Fibroblast of lung (primary cell): ENCODE measurements around the gene COPB2. TPM values are rescaled to one million over a fixed set of nuclear protein-coding genes. Genes with fewer than 3 reads are reported as not detected.
A peak's percentile ranks its signal among the peaks of the same experiment; 100 is the strongest.

Experiments used
- DNase-seq, 2 donors: peaks; one replicate each; pipeline versions ENCODE4 v3.0.0 to v3.0.0-alpha.2; 2010; ENCODE audit warnings: low read depth in 2 of 2
- H2AFZ ChIP-seq: 2 replicates; pipeline ENCODE4 v1.5.1; 2012; ENCODE audit warnings: low read length, control low read depth, inconsistent platforms
- H3K27ac ChIP-seq: 2 replicates; pipeline ENCODE4 v1.5.1; 2011; ENCODE audit warnings: low read length, control low read depth; ENCODE audit not compliant: insufficient read depth
- H3K27me3 ChIP-seq: 2 replicates; pipeline ENCODE4 v1.5.1; 2011; ENCODE audit warnings: mild to moderate bottlenecking, low read length; ENCODE audit not compliant: control insufficient read depth, insufficient read depth
- H3K36me3 ChIP-seq: 2 replicates; pipeline ENCODE4 v1.5.1; 2011; ENCODE audit warnings: low read length; ENCODE audit not compliant: control insufficient read depth, insufficient read depth
- H3K4me1 ChIP-seq: 2 replicates; pipeline ENCODE4 v1.5.1; 2011; ENCODE audit warnings: low read length; ENCODE audit not compliant: control insufficient read depth, insufficient read depth; ENCODE audit errors: extremely low read depth
- H3K4me2 ChIP-seq: 2 replicates; pipeline ENCODE4 v1.5.1; 2011; ENCODE audit warnings: low read length, control low read depth; ENCODE audit not compliant: insufficient read depth; ENCODE audit errors: extremely low read depth
- H3K4me3 ChIP-seq, 4 experiments: fragments of 200-600 bp in 1 of 4; sonication (generic) in 1 of 4; replicated peaks in 1 of 4; 2 replicates each; pipeline ENCODE4 v1.5.1; 2011 to 2016; ENCODE audit warnings: low read length in 4 of 4, low read depth in 3 of 4, mild to moderate bottlenecking in 3 of 4, control low read depth in 2 of 4, inconsistent platforms in 1 of 4, mixed read lengths in 1 of 4; ENCODE audit not compliant: insufficient read depth in 1 of 4; ENCODE audit errors: control extremely low read depth in 1 of 4
- H3K79me2 ChIP-seq: 2 replicates; pipeline ENCODE4 v1.5.1; 2012; ENCODE audit warnings: mild to moderate bottlenecking, low read length, inconsistent platforms; ENCODE audit not compliant: control insufficient read depth, insufficient read depth
- H3K9ac ChIP-seq: 2 replicates; pipeline ENCODE4 v1.5.1; 2011; ENCODE audit warnings: mild to moderate bottlenecking, low read length, control low read depth; ENCODE audit not compliant: insufficient read depth
- H3K9me3 ChIP-seq: 2 replicates; pipeline ENCODE4 v1.5.1; 2012; ENCODE audit warnings: low read depth, low read length; ENCODE audit not compliant: control insufficient read depth, insufficient read depth
- H4K20me1 ChIP-seq: 2 replicates; pipeline ENCODE4 v1.5.1; 2011; ENCODE audit warnings: low read length; ENCODE audit not compliant: control insufficient read depth, insufficient read depth; ENCODE audit errors: extremely low read depth
- CTCF ChIP-seq, 2 donors: IDR thresholded peaks in 1 of 2; conservative IDR thresholded peaks in 1 of 2; 1 replicate in 1 of 2; 2 replicates in 1 of 2; pipeline ENCODE4 v1.5.1; 2011 to 2012; ENCODE audit warnings: low read length in 2 of 2, control low read depth in 1 of 2, inconsistent platforms in 1 of 2, low read depth in 1 of 2, mild to moderate bottlenecking in 1 of 2
- EZH2 ChIP-seq: IDR thresholded peaks from 2 replicates; pipeline ENCODE4 v1.5.1; 2012; ENCODE audit warnings: low read length, control low read depth, mild to moderate bottlenecking; ENCODE audit errors: missing control alignments
- polyA plus RNA-seq, 2 donors: library from polyadenylated mRNA; depleted of rRNA in 1 of 2; stranded (reverse) in 1 of 2; unstranded in 1 of 2; fragments of >200 nt; gene quantifications; 2 replicates each; pipeline ENCODE4 v1.2.1, GENCODE V29; 2011 to 2012; ENCODE audit warnings: missing spikeins in 1 of 2
- total RNA-seq: library from RNA; depleted of rRNA; stranded (reverse); fragments of >200 nt; gene quantifications from 2 replicates; pipeline ENCODE4 v1.2.1, GENCODE V29; 2014

The COPB2 gene
- total and polyA plus RNA-seq, 2 donors (not counting 1 experiment from before 2014, with no cell fraction given): 284 to 293 TPM

GRCh38 chr3:139308560-139308959 lies 80.9 kb downstream of the COPB2 start:
- peak overlapping the region; percentile 63 for H3K27ac ChIP-seq

GRCh38 chr3:139307601-139308555 lies 81.6 kb downstream of the COPB2 start:
- no peak overlapping the region for H2AFZ ChIP-seq
- no peak overlapping the region for H3K27ac ChIP-seq
- H3K27me3 ChIP-seq: no peaks in the 10 kb centered on the region
- H3K36me3 ChIP-seq: no peaks in the 10 kb centered on the region
- H4K20me1 ChIP-seq: no peaks in the 10 kb centered on the region
- TF ChIP-seq EZH2: no peak
- TF ChIP-seq CTCF (conservative IDR thresholded peaks at IDR 0.05 in 1 of 2, IDR thresholded peaks at IDR 0.05 in 1 of 2; ENCODE audit: low read depth in 1 of 2, low read length in 2 of 2): no peak
- H3K4me3 ChIP-seq: no peak overlapping the region
- H3K4me2 ChIP-seq: no peak overlapping the region
- peaks cover 29% of the 10 kb centered on the region for H3K4me1 ChIP-seq
- H3K9ac ChIP-seq: no peak overlapping the region
- H3K9me3 ChIP-seq: no peaks in the 10 kb centered on the region
- H3K79me2 ChIP-seq: no peaks in the 10 kb centered on the region
- DNase-seq: no peak

More at GRCh38 chr3:139308560-139308959, 80.9 kb downstream of the COPB2 start:
- Histone ChIP-seq H3K4me2 (no peak overlapping the region), H4K20me1 (no peaks in the 10 kb centered on the region), H3K79me2 (no peaks in the 10 kb centered on the region), H3K36me3 (no peaks in the 10 kb centered on the region), H3K4me1 (peaks cover 27% of the 10 kb centered on the region), H3K27me3 (no peaks in the 10 kb centered on the region), H3K4me3 (no peak overlapping the region), H3K9ac (no peak overlapping the region), H3K9me3 (no peaks in the 10 kb centered on the region), H2AFZ (no peak overlapping the region)
- no peak for DNase-seq
- TF ChIP-seq CTCF (conservative IDR thresholded peaks at IDR 0.05 in 1 of 2, IDR thresholded peaks at IDR 0.05 in 1 of 2; ENCODE audit: low read depth in 1 of 2, low read length in 2 of 2): no peak
- no peak for TF ChIP-seq EZH2

Other genes starting within 250 kb of the COPB2 start
- gene MRPS22, start 45.6 kb downstream of the COPB2 start, total RNA-seq: 81.3 and 90.1 TPM in 2 replicates
- 56.7 and 64.6 TPM in 2 replicates for gene MRPS22, start 45.6 kb downstream of the COPB2 start, polyA plus RNA-seq
- gene RBP2, start 86.9 kb upstream of the COPB2 start, total RNA-seq: not detected in 2 replicates
- not detected in 2 replicates for gene RBP2, start 86.9 kb upstream of the COPB2 start, polyA plus RNA-seq
- gene RBP1, start 150.1 kb upstream of the COPB2 start, total RNA-seq: 5.0 and 26.2 TPM in 2 replicates
- 2.5 and 10.7 TPM in 2 replicates for gene RBP1, start 150.1 kb upstream of the COPB2 start, polyA plus RNA-seq